GM21367 (cell line): ENCODE measurements around the gene FICD.
A peak's percentile ranks its signal among the peaks of the same experiment; 100 is the strongest.
"Not testable (repeated sequence)": the region's sequence is repeated elsewhere in the genome, so short reads cannot be mapped to it uniquely, and the experiment has no call there.

Experiments used
- ATAC-seq: cut with Tn5 transposase; IDR thresholded peaks from one replicate; pipeline ENCODE4 v1.9.1; 2021; ENCODE audit not compliant: unreplicated experiment

The FICD gene

DNA sequence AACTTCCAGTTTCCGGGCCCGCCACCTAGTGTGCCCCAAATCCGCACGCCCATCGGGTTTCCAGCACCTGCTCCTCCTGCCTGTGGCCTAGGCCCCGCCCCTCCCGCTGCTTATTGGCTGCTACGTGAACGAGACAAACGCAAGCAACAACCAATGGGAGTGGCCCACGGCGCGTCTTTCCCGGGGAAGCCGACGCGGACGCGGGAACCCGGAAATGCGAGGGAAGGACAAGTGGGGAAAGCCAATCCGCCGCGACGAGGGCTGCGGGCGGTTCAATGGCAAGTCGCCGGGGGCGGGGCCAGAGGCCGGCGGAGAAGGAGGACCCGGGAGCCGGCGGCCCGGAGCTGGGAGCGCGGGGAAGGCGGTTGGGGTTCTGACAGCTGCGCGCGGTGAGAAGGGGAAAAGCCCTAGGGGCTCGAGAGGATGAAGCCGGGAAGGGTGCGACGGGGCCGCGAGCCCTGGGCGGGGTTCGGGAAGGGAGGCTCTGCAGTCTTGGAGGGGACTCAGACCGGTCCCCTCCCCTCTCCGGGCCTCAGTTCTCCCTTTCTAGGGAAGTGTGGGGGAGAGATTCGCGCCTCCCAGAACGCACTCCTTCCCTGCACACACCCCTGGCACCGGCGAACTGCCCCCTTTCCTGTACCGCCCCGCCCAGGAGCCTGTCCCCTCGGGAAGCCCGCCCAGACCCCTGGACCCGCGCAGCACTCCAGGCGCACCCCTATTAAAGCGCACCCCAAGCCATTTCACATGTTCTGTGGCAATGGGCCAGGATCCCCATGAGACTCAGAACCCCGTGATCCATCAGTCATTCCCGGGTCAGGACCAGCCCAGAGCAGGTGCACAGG is at the start of gene FICD:
FICD (plus strand) TSS at position 305 of the 842 bp plus-strand sequence. CDS start 1,696 bp downstream, outside the sequence.
- ATAC-seq: peak; percentile 73

GRCh38 chr12:108465417-108465816 is 49.7 kb upstream of the FICD start:
- no peak for ATAC-seq

DNA sequence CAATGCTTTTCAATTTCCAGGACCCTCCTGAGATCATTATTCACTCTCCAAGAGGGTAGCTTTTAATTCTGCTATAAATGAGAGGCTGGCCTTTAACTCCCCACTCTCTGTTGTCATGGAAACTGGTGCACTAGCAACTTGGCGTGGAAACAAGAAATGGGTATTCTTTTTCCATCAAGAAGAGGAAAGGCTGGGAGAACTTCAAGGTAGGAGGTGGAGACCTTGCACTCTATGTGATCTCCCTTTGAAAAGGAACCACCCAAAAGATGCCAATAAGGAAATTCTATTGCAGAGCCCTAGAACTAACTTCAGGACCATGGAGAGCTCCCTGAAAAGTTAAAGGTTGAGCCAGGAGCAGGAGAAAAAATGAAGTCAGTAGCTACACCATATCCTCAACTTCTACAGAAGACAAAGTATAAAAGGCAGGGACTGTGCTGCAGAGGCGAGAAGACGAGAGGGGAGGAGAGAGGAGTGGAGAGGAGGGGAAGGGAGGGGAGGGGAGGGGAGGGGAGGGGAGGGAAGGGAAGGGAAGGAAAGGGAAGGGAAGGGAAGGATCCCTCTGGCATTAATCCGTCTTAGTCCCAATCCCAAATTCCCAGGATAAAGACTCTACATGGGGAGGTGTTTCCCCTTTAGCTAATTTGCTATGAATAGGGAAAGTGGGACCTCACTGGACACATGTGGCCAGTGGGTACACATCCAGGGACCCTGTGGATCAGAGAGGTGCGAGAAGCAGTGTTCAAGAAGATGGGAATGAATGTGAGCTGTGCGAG is 46.7 kb upstream of the FICD start:
- ATAC-seq: no peak

DNA sequence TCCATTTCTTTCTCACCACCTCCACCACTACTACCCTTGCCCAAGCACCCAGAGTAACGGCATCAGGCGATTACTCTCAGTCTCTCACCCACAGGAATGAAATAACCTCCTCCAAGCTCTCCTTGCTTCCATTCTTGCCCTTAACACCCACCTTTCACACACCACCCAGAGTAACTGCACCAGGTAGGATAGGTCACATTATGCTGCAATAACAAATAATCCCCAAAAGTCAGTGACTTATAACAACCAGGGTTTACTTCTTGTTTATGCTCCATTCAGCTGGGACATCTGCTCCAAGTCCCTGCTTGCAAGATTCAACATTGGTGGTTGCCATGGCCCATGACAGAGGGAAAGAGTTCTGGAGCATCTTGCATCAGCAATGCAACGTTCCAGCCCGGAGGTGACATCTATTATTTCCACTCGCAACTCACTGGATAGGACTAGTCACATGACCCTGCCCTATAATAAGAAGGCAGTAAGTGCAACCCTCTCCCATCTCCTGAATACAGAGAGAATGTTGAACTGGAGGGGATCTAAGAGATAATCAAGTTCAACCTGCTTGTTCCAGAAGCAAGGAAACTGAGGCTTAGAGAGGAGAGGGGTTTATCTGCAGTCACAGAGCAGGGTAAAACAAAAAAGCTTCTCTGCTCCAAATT is 41.5 kb upstream of the FICD start:
- ATAC-seq: no peak

- ATAC-seq: no peak
Observed at GRCh38 chr12:108475396-108475795, 39.7 kb upstream of the FICD start.

DNA sequence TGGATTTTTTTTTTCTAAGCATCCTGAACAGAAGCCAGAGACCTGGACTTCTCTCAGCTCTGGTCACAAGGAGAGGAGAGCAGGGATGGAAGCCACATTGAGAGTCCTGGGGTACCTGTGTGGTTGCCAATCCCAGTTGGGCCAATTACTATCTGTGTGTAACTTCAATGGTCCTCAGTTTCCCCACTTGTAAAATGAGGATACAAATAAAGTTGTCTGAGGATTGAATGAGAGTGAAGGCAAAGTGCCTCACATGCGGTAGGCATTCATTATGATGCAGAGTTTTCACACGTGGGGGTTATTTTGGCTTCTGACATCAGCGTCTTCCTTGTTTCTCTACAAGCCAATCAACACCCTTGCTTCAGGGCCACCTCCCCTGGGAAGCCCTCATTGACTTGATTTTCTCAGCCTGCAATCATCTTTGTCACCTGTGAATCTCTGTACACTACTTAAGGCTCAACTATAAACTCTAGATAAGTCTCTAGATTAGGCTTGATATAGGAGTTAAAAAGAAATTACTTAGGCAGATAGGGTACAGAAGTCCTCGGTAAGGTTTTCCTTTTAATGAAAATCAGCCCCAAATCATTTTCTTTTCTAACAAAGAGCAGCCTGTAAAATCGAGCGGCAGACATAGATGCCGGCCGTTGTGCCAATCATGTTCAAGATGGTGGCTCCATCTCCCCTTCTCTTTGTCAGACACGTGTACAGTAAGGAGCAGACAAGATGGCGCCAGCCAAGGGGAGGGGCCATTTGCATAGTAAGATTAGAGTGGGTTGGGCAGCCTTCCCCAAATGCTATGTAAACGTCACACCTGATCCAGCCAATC is 37.8 kb upstream of the FICD start:
- no peak for ATAC-seq

DNA sequence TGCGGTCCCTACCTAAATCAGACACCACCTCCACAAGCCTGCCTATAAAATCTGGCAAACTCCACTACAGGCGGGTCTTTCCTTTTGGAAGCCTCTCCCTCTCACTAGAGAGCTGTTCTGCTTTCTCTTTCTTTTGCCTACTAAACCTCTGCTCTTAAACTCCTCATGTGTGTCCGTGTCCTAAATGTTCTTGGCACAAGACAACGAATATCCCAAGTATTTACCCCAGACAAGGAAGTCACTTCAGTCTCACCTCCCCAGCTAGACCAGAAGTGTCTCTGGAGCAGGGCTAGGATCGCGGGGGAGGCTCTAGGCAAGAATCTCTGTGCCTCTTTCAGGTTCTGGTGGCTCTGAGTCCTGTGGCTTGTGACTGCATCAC is 37.2 kb upstream of the FICD start:
- no peak for ATAC-seq

- no peak for ATAC-seq
Observed at GRCh38 chr12:108478611-108479206, 36.4 kb upstream of the FICD start.

DNA sequence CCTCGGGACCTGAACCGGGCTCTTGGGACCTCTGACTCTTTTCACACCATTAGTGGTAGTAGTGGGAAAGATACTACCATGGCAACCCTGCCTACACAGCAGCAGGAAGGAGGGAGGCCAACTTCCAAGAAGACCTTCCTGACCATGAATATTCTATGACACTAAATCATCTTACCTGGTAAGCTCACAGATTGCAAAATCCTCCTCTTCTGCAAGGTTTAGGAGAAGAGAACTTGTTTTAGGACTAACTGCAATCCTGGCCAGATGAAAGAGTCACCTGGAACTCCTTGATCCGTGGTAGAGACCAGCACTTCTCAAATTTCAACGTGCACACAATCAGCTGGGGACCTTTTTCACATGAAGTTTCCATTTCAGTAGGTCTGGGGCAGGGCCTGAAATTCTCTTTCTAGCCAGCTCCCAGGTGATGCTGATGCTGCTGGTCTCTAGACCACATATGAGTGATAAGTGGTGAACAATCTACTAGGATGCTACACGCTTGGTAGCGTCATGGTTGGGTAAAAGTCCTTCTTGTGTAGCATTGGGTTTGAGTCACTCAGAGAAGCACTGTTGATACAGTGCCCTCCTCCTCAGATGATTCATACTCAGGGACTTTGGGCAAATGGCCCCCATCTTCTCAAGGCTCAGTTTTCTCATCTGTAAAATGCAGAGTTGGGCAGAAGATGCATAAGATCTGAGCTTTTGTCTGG is 35.6 kb upstream of the FICD start:
- no peak for ATAC-seq

- no peak for ATAC-seq
Observed at GRCh38 chr12:108482717-108483212, 32.3 kb upstream of the FICD start.

DNA sequence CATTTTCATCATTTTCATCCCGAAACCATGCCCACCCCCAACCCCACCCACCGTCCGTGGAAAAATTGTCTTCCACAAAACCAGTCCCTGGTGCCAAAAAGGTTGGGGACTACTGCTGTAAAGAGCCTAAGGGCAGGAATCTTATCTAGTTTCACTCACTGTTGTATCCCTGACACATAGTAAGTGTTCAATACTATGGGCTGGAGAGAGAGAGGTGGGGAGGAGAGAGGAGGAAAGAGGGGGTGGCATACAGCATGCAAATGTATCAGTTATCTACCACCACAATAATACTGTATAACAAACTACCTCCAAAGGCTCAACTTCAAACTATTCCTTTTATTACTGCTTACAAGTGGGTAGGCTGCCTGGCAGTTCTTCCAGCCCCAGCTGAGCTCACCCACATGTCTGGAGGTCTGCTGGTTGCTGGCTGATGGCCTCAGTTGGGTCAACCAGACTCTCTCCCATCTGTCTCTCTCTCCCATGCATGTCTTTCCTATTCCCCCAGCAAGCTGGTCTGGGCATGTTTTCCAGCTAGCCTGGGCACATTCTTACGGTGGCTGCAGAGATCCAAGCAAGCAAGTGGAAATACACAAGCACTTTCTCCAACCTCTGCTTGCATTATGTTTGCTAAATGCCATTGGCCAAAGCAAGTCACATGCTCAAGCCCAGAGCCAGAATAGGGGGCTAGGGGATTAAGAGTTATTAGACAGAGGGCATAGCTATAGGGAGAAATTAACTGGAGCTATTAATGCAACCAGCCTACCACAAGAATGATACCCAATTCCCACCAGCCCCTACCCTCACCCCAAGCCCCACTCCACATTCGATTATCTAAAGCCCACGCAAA is 31.6 kb upstream of the FICD start:
- no peak for ATAC-seq

DNA sequence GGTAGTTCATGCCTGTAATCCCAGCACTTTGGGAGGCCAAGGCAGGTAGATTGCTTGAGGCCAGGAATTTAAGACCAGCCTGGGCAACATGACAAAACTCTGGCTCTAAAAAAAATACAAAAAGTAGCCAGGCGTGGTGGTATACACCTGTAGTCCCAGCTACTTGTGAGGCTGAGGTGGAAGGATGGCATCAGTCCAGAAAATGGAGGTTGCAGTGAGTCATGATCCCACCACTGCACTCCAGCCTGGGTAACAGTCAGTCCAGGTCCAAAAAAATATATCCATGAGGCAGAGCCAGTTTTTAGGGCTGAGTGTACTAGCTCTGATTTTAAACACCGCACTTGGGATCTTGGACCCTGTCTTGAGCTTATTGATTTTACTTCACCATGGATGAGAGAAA is 30.6 kb upstream of the FICD start:
- ATAC-seq: no peak

- ATAC-seq: no peak
Observed at GRCh38 chr12:108484845-108485244, 30.2 kb upstream of the FICD start.

DNA sequence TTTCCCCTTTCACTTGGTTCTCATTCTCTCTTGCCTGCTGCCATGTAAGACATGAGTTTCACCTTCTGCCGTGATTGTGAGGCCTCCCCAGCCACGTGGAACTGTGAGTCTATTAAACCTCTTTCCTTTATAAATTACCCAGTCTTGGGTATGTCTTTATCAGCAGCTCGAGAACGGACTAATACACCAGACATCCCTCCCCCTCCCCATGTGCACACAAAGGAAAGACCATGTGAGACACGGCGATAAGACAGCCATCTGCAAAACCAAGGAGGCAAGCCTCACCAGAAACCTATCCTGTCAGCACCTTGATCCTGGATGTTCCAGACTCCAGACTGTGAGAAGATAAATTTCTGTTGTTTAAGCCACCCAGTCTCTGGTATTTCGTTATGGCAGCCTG is 29.7 kb upstream of the FICD start:
- ATAC-seq: not testable (repeated sequence)

DNA sequence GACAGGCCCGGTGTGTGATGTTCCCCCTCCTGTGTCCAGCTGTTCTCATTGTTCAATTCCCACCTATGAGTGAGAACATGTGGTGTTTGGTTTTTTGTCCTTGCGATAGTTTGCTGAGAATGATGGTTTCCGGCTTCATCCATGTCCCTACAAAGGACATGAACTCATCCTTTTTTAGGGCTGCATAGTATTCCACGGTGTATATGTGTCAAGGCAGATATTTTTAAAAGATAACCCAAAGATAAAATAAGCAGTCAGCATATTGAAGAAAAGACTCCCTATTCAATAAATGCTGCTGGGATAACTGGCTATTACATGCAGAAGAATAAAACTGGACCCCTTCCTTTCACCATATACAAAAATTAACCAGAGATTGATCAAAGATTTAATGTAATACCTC is 28.0 kb upstream of the FICD start:
- ATAC-seq: not testable (repeated sequence)

GRCh38 chr12:108491256-108491655 is 23.8 kb upstream of the FICD start:
- no peak for ATAC-seq

- ATAC-seq: no peak
Observed at GRCh38 chr12:108495054-108495453, 20.0 kb upstream of the FICD start.

- ATAC-seq: no peak
Observed at GRCh38 chr12:108495823-108496579, 19.1 kb upstream of the FICD start.
